Brain microvascular endothelial cell (primary cell): Measurements from ENCODE around the gene RAET1G.

Source experiments
- DNase-seq: peaks from one replicate; pipeline ENCODE4 v3.0.0-alpha.2; 2020
- H3K27ac ChIP-seq: fragments of 250-450 bp; sonication (Bioruptor Pico); 2 replicates; pipeline ENCODE4 v1.5.1; 2020; ENCODE audit warnings: mild to moderate bottlenecking, moderate library complexity
- H3K27me3 ChIP-seq: fragments of 250-450 bp; sonication (Bioruptor Pico); replicated peaks from 2 replicates; pipeline ENCODE4 v1.5.1; 2020; ENCODE audit warnings: mild to moderate bottlenecking
- H3K36me3 ChIP-seq: fragments of 250-450 bp; sonication (Bioruptor Pico); replicated peaks from 2 replicates; pipeline ENCODE4 v1.5.1; 2020; ENCODE audit warnings: mild to moderate bottlenecking
- H3K4me3 ChIP-seq: 2 replicates; pipeline ENCODE4 v1.5.1; 2011; ENCODE audit warnings: low read depth, mild to moderate bottlenecking, control low read depth, low read length, moderate library complexity
- in situ Hi-C: cut with HindIII; loops from 2 replicates; pipeline ENCODE4 v1.10.0; 2017; ENCODE audit warnings: low sequenced_read_pairs, low pct_ligation_motif_present
- TF ChIP-seq, protein P1 (sequence below): IDR thresholded peaks from 2 replicates; pipeline ENCODE4 v1.5.1; 2011; ENCODE audit warnings: low read depth, mild to moderate bottlenecking, moderate library complexity, low read length, control low read depth, inconsistent platforms; ENCODE audit errors: missing control alignments

Gene RAET1G

DNA sequence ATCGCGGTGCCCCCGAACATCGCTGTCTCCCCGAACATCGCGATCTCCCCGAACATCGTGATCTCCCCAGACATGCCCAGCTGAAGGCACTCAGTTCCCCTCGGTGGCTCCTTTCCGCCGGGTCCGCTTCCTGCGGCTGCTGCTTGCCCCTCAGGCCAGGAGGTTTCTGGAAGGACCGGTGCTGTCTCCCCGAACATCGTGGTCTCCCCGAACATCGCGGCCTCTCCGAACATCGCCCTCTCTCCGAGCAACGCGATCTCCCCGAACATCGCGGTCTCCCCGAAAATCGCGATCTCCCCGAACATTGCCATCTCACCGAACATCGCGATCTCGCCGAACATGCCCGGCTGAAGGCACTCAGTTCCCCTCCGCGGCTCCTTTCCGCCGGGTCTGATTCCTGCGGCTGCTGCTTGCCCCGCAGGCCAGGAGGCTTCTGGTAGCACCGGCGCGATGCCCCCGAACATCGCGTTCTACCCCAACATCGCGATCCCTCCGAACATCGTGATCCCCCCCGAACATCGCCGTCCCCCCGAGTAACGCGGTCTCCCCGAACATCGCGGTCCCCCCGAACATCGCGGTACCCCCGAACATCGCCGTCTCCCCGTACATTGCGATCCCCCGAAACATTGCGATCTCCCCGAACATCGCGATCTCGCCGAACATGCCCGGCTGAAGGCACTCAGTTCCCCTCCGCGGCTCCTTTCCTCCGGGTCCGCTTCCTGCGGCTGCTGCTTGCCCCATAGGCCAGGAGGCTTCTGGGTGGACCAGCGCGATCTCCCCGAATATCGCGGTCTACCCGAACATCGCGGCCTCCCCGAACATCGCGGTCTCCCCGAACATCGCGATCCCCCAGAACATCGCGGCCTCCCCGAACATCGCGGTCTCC lies 41.6 kb upstream of the RAET1G start:
- Histone ChIP-seq H3K27ac (no peak overlapping the region), H3K27me3 (peaks cover 20% of the 10 kb centered on the region), H3K4me3 (peak overlapping the region; percentile 49), H3K36me3 (no peaks in the 10 kb centered on the region)
- in situ Hi-C loops: no loop called here
- peak; percentile 43 for DNase-seq
- TF ChIP-seq, protein P1, sequence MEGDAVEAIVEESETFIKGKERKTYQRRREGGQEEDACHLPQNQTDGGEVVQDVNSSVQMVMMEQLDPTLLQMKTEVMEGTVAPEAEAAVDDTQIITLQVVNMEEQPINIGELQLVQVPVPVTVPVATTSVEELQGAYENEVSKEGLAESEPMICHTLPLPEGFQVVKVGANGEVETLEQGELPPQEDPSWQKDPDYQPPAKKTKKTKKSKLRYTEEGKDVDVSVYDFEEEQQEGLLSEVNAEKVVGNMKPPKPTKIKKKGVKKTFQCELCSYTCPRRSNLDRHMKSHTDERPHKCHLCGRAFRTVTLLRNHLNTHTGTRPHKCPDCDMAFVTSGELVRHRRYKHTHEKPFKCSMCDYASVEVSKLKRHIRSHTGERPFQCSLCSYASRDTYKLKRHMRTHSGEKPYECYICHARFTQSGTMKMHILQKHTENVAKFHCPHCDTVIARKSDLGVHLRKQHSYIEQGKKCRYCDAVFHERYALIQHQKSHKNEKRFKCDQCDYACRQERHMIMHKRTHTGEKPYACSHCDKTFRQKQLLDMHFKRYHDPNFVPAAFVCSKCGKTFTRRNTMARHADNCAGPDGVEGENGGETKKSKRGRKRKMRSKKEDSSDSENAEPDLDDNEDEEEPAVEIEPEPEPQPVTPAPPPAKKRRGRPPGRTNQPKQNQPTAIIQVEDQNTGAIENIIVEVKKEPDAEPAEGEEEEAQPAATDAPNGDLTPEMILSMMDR: no peak

DNA sequence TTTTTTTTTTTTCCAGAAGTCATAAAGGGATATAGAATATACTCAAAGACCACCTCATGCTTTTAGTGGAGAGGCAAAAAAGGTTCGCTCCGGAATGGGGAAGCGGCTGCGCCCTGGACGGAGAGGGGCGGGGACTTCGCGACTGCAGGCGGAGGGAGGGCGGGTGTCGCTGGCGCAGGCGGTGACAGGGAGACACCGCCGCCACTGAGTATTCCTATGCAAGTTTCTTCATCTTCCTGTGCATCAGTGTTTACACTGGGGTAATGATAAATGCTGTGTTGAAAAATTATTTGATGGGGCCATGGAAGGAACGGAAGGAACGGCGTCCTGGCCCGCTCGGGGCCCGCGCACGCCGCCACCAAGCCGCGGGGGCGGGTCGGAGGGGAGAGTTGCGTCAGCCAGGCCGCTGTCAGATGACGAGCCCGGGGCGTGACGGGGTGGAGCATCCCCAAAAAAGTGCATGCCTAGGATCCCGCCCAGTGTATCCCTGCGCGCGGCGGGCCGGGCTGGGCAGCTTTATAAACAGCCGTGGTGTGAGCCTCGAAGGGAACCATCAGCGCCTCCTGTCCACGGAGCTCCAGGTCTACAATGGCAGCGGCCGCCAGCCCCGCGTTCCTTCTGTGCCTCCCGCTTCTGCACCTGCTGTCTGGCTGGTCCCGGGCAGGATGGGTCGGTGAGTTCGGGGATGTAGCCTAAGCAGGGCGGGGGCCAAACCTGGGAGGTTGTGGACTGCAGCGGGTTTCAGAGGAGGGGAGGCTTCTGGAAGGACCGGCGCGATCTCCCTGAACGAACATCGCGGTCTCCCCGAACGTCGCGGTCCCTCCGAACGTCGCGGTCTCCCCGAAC lies 40.8 kb upstream of the RAET1G start, which contains the start of gene ULBP1:
Gene ULBP1, plus strand, starts transcription at position 482 of the 846 bp plus-strand sequence. Its CDS starts 107 bp downstream, at position 589.
- Histone ChIP-seq H3K27ac (no peak within 1 kb of the TSS), H3K27me3 (peaks cover 20% of the 10 kb centered on the region), H3K4me3 (peak within 1 kb of the TSS; percentile 49), H3K36me3 (no peaks in the 10 kb centered on the region)
- TF ChIP-seq, protein P1: peak; percentile 38
- peak; percentile 62 for DNase-seq
- in situ Hi-C loops: no loop called here

DNA sequence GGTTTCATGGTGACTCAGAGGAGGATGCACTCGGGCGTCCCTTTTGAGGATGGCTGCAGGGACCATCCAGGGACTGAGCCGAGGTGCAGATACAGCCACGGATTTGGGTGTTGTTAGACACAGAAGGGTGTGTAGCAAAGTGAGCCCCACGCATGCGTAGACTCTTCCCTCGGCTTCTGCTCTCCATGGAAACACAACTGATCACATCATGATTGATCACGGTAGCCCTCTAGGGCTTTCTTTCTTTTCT lies 40.2 kb upstream of the RAET1G start:
- TF ChIP-seq, protein P1: no peak
- in situ Hi-C loops: no loop called here
- H3K4me3 ChIP-seq: peak overlapping the region; percentile 49
- DNase-seq: peak; percentile 35
- no peaks in the 10 kb centered on the region for H3K36me3 ChIP-seq
- H3K27me3 ChIP-seq: peaks cover 20% of the 10 kb centered on the region
- H3K27ac ChIP-seq: no peak overlapping the region

- no peak overlapping the region for H3K27ac ChIP-seq
- TF ChIP-seq, protein P1: no peak
- no peak for DNase-seq
- in situ Hi-C loops: no loop called here
- no peaks in the 10 kb centered on the region for H3K36me3 ChIP-seq
- H3K4me3 ChIP-seq: peak overlapping the region; percentile 49
- H3K27me3 ChIP-seq: peaks cover 25% of the 10 kb centered on the region
Measured at GRCh38 chr6:149962461-149963211, 39.7 kb upstream of the RAET1G start.

DNA sequence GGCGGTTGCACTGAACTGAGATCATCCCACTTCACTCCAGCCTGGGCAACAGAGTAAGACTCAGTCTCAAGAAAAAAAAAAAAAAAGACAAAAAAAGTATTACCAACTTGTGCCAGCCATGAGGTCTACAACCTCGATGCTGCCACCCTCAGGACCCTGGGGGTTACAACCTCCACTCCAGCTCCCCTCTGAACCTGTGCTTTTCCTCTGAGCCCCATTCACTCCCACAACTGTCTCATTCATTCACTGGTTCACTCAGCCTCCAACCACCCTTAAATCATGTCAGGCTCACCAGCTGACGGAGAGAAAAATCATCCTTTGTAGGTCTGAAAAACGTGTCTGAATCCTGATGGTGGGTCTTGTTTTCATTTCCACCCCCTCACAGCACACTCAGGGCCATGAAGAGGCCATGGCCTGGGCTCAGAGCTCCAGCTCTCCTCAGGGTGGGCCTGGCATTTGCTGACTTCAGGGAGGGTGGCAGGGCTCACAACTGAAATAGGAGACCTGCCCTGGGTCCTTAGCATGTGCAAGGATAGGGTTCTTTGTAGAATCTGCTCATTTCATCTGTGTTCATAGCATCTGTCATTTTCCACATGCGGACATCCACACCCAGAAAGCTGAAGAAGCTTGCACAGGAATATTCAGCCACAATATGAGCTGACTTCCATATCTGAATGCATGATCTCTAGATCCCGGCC lies 39.0 kb upstream of the RAET1G start:
- H3K4me3 ChIP-seq: no peak overlapping the region
- no peaks in the 10 kb centered on the region for H3K36me3 ChIP-seq
- H3K27ac ChIP-seq: no peak overlapping the region
- peaks cover 29% of the 10 kb centered on the region for H3K27me3 ChIP-seq
- in situ Hi-C loops: no loop called here
- no peak for DNase-seq
- TF ChIP-seq, protein P1: peak; percentile 16
